Ureter (tissue), 1 donor: ENCODE measurements around the gene TOR4A. TPM values are rescaled to one million over a fixed set of nuclear protein-coding genes. Genes with fewer than 3 reads are reported as not detected.

Experiments used
- DNase-seq: peaks from one replicate; pipeline ENCODE4 v3.0.0-alpha.2; 2020; ENCODE audit warnings: low spot score
- total RNA-seq: library from RNA; stranded (reverse); gene quantifications from one replicate; pipeline ENCODE4 v1.2.4, GENCODE V29; 2023
- donor health status: DM: yes; HTN: yes; CAD: no.

Gene TOR4A
- total RNA-seq, 1 donor from 2014 or later = 15.4 TPM

- DNase-seq = no peak
These were observed 5.8 kb upstream of the TOR4A start for GRCh38 chr9:137271696-137272076.

GRCh38 chr9:137272241-137273094, 5.1 kb upstream of the TOR4A start:
- no peak for DNase-seq

DNA sequence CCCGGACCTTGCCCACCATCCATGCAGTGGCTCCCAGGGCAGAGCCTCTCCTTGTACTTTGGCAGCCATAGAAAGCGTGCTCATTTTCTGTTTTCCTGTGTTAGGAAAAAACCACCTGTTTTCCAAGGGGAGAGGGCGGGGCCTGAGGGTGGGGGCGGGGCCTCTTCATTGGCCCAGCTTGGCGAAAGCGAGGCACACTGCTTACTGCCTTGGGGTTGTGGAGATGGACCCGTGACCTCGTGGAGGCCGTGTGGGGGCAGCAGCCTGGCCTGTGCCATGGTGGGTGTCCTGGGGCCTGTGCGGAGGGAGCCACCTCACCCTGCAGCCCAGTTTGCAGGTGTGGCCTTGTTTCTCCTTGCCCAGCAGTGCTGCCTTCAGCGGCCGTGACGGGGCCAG, 4.4 kb upstream of the TOR4A start:
- no peak for DNase-seq

GRCh38 chr9:137273611-137274320, 3.8 kb upstream of the TOR4A start:
- DNase-seq = no peak

DNA sequence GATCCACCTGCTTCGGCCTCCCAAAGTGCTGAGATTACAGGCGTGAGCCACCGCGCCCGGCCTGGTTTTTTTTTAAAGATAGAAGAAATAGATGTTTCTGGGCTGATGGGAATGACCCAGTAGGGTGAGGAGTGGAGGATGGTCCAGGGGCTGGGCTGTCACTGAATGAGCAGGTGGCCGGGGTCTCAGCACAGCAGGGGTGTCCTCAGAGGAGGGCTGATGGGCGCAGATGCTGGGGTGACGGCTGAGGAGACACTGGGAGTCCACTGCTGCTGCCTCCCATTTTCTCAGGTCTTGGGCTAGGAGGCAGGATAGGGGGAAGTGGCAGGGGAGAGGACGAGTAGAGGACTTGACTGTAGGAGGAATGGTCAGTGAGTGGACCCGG, 2.3 kb upstream of the TOR4A start:
- DNase-seq = no peak

DNA sequence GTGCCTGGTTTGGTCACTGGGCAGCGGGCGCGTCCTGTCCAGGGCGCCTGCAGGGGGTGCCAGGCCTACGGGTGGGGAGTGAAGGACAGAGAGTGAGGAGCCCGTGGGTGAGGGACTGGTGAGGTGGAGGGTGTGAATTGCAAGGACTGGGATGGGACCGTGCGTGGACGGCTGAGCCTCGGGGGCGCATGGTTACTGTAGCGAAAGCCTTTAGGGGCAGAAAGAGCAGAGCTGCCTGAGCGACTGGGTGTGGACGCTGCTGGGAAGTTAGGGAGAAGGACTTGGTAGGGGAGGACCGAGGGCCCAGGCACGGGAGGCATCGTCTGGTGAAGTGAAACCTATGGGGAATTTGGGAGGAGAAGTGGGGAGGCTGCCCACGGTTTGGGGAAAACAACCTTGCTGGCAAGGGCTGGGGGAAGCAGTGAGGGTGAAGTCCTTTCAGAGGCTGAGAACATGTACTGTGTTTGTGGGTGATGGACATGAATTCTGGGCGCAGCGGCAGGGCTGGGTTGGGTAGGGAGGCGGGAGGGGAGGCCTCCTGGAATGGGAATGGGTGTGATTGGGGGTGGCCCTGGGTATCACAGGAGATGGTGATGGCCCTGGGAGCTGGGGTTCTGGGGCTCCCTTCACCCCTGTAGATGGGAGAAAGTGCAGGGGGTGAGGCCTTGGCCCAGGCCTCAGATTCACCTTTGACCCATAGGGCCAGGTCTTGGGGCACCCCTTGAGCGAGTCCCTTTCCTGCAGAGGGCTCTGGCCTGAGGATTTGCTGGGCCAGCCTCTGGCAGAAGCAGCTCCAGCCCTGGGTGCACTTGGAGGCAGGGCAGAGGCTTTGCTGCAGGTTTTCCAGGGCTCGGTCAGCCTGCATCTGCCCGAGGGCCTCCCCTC, 1.7 kb upstream of the TOR4A start:
- DNase-seq = no peak

- peak; percentile 87 for DNase-seq
These were observed 825 bp upstream of the TOR4A start for GRCh38 chr9:137276473-137277328.

DNA sequence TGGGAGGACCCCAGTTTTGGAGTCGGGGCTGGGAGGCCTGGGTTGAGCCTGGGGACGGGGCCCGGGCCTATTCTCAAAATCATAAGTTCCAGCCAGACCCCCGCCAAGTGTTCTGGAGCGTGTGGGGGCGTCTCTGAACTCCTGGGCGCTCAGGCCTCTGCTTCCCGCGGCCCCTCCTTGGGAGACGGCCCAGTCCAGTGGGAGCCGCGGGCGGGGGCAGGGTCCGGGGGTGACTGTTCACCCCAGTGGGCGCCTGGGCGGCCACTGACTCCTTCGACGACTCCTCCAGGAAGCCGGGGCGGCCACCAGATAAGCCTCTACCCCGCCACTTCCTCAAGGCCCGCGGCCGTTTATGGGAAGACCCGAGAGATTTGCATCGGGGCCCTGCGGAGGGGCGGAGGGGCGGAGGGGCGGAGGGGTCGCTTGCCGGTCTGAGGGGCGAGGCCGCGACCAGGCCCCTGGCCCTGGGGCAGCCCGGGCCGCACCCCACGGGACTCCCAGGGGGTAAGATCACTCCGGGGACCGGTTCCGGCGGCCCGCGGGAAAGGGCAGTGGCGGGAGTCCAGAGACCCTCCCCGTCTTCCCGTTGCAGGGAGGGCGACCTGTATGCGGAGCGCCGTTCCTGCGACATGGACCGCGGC, 655 bp downstream of the TOR4A start:
- no peak for DNase-seq

GRCh38 chr9:137278721-137279711, 1.5 kb downstream of the TOR4A start:
- DNase-seq = no peak

DNA sequence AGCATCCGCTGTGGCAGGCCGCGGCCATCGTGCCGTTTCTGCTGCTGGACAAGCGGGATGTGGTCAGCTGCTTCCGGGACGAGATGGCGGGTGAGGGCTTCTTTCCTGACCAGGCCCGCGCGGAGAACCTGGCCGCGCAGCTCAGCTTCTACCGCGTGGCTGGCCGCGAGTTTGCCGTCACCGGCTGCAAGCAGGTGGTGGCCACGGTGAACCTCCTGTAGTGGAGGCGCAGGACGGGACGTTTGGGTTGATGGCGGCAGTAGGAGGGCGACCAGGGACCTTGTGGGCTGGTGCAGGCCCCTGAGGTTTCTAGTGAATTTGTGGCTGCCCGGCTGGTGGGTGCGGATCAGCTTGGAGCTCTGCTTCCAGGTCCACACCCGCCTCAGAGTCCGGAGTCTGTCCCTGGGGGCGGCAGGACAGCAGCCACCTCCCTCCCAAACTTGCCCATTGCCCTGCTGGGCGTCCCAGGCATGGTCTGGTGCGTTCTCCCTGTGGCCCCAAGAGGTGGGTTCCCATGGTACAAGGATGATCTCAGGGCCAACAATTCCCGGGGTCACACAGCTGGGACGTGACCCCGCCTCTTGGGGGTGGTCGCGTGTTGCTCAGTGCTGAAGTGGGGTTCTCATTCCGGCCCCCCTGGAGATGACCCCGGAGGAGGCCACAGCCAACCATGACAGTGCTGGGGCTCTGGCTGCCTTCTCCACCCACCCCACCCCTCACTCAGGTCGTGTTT, 2.4 kb downstream of the TOR4A start:
- DNase-seq = no peak

- no peak for DNase-seq
These were observed 3.2 kb downstream of the TOR4A start for GRCh38 chr9:137280474-137281344.

DNA sequence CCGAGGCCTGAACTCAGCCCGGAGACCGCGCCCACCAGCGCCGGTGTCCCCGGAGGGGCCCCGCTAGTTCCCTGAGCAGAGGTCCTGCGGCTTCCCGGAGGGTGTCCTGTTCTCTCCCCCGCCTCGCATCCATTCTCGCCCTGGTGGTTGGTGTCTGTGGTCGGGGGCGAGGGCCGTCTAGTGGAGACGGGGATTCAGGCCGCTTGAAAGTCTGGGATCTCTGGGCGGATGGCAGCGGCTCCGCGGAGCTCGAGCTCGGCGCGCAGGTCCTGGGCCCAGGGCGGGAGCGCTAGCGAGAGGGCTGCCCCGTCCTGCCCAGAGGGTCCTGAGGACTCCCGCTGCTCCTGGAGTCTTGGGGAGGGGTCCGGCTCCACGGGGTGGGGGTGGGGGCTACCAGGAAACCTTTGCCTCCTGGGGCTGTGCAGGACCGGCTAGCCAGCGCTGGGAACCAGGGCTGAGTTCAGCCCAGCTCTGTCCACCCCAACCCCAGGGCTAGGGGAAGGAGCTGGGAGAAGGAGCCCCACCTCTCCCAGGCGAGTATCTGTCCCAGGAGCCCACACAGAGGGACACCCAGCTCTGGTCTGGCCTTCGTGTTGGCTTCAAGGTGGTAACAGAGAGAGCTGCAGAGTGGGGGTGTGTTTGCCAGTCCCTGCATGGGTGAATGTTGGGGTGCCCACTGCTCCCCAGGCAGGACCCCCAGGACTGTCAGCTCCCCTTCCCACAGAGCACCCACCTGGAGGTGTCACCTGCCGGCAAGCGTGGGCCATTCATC, 4.0 kb downstream of the TOR4A start:
- no peak for DNase-seq

- no peak for DNase-seq
These were observed 9.5 kb downstream of the TOR4A start for GRCh38 chr9:137286975-137287383.

DNA sequence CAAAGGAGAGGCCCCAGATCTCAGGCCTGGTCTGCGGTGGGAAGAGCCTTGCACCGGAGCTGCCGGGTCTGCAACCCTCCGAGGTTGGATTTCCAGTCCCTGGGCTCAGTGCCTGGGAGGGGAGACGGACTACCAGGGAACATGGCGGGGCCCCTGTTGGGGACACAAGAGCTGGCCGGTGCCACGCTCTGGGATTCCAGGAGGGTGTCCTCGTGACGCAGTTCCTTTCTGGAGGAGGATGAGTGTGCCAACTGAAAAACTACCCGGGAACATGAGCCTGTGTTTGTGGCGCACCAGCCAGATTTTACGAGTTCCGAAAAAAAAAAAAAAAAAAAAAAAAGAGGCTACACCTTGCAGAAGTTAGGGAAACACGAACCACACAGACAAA, 15.6 kb downstream of the TOR4A start:
- DNase-seq = no peak

- no peak for DNase-seq
These were observed 16.1 kb downstream of the TOR4A start for GRCh38 chr9:137293482-137294090.

DNA sequence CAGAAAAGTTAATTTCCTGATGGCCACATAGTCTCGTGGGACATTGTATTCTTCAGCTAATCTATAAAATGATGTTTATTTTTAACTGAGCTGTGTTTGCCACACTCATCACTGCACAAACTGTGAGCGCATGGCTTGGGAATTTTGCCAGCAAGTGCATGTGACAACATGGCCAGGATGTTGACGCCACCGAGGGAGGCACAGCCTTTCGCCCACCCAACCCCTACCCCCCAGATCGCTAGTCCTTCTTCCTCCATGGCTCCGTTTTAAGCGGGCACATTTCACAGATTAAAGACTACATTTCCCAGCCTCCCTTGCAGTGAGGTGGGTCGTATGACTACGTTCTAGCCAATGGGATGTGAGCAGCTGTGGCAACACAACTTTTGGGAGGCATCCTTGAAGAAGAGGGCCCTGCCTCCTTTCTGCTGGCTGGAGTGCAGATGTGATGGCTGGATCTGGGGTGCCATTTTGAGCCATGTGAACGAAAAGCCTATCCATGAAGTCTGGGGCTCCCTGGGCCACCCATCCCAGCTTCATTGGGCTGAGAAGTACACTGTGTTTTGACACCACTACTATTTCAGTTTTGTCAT, 16.7 kb downstream of the TOR4A start:
- no peak for DNase-seq
